Measurements from ENCODE around the gene ARHGEF17.
A peak's percentile ranks its signal among the peaks of the same experiment; 100 is the strongest.

Gene ARHGEF17

DNA sequence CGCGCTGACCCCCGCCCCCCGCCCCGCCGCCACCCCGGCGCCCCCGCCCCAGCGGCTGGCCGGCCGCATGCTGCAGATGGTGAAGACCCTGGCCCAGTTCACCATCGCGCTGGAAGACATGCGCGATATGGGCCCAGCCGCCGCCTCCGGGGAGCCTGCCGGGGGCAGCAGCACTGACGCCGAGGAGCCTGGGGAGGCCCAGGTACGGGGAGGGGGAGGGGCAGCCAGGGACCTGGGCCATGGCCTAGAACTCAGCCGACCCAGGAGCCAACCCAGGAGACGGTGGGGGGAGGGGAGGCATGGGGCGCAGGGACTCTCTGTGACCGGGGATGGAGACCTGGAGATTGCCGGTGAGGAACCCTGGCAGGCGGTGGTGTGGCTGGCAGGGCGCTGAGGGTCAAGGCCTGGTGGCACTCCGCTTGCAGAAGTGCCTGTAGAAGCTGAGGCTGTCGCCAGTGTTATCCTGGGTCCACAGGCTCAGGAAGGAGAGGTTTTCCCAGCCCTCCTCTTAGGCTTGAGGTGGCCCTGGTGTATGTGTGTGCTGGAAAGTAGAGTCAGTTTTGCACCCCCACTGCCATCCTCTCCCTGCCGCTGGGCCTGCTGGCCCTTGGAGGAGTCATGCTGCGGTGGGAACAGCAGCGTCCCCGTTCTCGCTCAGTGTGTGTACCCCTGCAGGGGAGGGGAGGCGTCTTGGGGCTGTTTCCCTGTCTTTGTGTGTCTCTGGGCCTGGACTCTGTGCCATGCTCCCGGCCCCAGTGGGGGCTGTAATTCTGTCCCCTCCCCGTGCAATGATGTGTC, 35.2 kb downstream of the ARHGEF17 start:
- Histone ChIP-seq H3K4me1 (ENCODE audit: control insufficient read depth, low read depth, low read length) (peaks cover 8% of the 10 kb centered on the region), H3K27me3 (ENCODE audit: control insufficient read depth, insufficient read depth, low read length) (peaks cover 37% of the 10 kb centered on the region), H3K9me3 (ENCODE audit: control insufficient read depth, low read depth, low read length) (no peaks in the 10 kb centered on the region), H3K9ac (ENCODE audit: low read length) (no peak overlapping the region), H3K27ac (ENCODE audit: low read length) (no peak overlapping the region), H3K4me3 (ENCODE audit: low read length) (peak overlapping the region; percentile 29), H3K36me3 (ENCODE audit: control insufficient read depth, low read depth, low read length) (no peaks in the 10 kb centered on the region)

DNA sequence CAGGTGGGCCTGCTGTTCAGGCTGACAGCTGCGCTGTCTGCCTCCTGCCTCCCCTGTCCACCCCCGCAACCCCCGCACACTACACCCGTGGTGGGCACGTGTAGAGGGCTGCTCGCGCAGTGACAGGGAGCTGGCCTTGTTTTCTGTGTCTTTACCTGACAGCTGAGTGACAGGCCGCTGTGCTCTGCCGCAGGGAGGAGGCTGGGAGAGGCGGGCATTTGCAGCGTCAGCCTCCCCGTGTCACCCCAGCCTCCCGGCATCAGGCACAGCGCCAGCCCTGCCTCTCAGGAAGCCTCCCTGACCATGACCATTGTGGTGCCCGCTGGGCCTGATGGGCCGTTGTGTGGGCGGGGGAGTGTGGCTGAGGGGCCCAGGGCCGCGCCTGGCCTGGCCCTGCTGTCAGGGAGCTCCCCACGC, 36.1 kb downstream of the ARHGEF17 start:
- Histone ChIP-seq H3K4me3 (ENCODE audit: low read length) (no peak overlapping the region), H3K9ac (ENCODE audit: low read length) (no peak overlapping the region), H3K36me3 (ENCODE audit: control insufficient read depth, low read depth, low read length) (no peaks in the 10 kb centered on the region), H3K27ac (ENCODE audit: low read length) (no peak overlapping the region), H3K9me3 (ENCODE audit: control insufficient read depth, low read depth, low read length) (no peaks in the 10 kb centered on the region), H3K27me3 (ENCODE audit: control insufficient read depth, insufficient read depth, low read length) (peaks cover 36% of the 10 kb centered on the region), H3K4me1 (ENCODE audit: control insufficient read depth, low read depth, low read length) (peaks cover 10% of the 10 kb centered on the region)

DNA sequence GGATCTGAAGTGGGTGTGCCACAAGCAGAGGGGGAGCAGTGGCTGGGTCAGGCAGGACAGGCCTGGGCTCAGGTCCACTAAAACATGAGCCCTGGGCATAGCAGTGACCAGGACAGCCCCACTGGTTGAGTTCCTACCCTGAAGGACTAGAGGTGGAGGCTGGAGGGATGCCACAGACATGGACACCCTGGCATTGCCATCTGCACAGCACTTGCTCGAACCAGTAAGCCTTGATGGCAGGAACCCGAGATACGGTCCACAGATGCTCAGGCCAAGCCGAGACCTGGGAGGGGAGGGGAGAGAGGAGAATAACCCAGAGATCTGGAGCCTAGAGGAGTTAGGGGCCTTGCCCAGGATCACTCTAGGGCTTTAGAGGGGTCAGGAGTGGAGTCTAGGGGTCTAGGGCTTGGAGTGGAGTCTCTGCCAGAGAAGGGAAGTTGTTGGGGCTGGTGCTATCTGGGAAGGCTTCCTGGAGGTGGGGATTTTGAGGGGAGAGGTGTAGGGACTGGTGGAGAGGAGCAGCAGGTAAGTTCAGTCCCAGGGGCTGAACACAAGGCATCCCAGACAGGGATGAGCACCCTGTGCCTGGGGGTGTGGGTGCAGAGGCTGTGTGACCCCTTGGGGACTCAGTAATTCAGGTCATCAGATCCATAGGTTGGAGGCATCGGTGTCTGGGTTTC, 37.5 kb downstream of the ARHGEF17 start:
- no peaks in the 10 kb centered on the region for H3K36me3 ChIP-seq (ENCODE audit: control insufficient read depth, low read depth, low read length)
- peaks cover 35% of the 10 kb centered on the region for H3K27me3 ChIP-seq (ENCODE audit: control insufficient read depth, insufficient read depth, low read length)
- H3K4me3 ChIP-seq (ENCODE audit: low read length): no peak overlapping the region
- peaks cover 6% of the 10 kb centered on the region for H3K4me1 ChIP-seq (ENCODE audit: control insufficient read depth, low read depth, low read length)
- H3K27ac ChIP-seq (ENCODE audit: low read length): no peak overlapping the region
- no peak overlapping the region for H3K9ac ChIP-seq (ENCODE audit: low read length)
- H3K9me3 ChIP-seq (ENCODE audit: control insufficient read depth, low read depth, low read length): no peaks in the 10 kb centered on the region

DNA sequence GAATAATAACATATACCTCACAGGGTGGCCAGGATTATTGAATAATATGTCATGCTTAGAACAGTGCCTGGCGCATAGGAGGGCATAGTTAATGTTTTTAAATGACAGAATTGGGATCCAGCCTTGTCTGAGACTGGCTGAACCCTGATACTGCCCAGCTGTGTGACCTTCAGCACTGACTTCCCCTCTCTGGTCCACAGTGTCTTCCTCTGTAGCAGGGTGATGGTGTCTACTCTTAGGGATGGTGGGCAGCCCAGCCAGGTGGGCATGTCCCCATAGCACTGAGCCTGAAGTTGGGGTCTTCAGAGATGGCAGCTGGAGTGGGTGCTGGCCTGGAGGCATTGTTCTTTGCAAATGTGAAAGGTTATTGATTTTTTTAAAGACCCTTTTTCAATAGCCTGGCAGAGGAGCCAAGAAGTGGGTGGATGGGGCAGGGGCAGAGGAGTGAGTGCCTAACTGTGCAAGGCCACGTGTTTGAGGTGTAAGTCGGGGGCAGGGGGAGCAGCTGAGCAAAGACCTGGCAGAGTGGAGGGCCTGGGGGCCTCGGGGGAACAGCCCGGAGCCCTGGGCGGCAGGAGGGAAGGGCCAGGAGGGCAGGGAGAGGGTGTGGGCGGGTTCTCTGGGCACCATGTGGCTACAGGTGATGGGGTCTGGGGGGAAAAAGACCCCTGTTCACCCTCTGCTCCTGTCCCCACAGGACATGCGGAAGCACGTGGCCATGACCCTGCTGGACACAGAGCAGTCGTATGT, 38.3 kb downstream of the ARHGEF17 start:
- Histone ChIP-seq H3K9me3 (ENCODE audit: control insufficient read depth, low read depth, low read length) (no peaks in the 10 kb centered on the region), H3K36me3 (ENCODE audit: control insufficient read depth, low read depth, low read length) (no peaks in the 10 kb centered on the region), H3K4me1 (ENCODE audit: control insufficient read depth, low read depth, low read length) (peaks cover 6% of the 10 kb centered on the region), H3K27ac (ENCODE audit: low read length) (no peak overlapping the region), H3K4me3 (ENCODE audit: low read length) (no peak overlapping the region), H3K27me3 (ENCODE audit: control insufficient read depth, insufficient read depth, low read length) (peaks cover 27% of the 10 kb centered on the region), H3K9ac (ENCODE audit: low read length) (no peak overlapping the region)

DNA sequence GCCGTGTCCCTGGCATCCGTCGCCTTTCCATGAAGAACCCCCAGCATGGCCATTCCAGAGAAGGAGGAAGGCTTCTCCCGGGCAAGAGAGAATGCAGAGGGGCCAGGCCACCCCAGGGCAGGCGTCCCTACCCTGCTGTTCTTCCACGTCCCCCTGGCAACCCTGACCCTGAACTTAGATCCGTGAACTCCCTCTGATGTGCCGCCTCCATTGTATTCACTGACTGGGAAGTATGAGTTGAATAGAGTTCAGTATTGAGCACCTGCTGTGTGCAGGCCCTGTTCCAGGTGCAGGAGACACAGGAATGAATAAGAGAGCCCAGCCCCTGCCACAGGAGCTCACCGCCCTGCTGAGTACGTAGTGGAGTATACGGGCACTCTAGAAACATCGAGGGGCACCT, 39.0 kb downstream of the ARHGEF17 start:
- Histone ChIP-seq H3K4me3 (ENCODE audit: low read length) (no peak overlapping the region), H3K9ac (ENCODE audit: low read length) (no peak overlapping the region), H3K4me1 (ENCODE audit: control insufficient read depth, low read depth, low read length) (peaks cover 6% of the 10 kb centered on the region), H3K27me3 (ENCODE audit: control insufficient read depth, insufficient read depth, low read length) (peaks cover 20% of the 10 kb centered on the region), H3K36me3 (ENCODE audit: control insufficient read depth, low read depth, low read length) (no peaks in the 10 kb centered on the region), H3K9me3 (ENCODE audit: control insufficient read depth, low read depth, low read length) (no peaks in the 10 kb centered on the region), H3K27ac (ENCODE audit: low read length) (no peak overlapping the region)

DNA sequence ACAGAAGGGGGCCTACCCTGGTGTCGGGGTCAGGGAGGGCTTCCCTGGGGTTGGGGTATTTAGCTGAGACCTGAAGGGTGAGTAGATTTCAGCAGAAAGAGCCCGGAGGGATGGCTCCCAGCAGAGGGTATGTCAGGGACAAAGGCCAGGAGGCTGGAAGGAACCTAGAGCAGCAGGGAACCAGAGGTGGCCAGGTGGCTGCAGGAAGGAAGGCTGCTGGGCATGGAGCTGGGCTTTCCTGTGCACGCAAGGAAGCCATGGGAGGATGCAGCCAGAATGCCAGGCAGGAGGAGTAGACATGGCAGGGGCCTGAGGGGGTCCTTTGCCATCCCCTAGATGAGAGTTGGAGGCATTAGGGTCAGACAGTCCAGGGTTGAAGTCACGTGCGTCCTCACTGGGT, 40.8 kb downstream of the ARHGEF17 start:
- Histone ChIP-seq H3K36me3 (ENCODE audit: control insufficient read depth, low read depth, low read length) (no peaks in the 10 kb centered on the region), H3K9me3 (ENCODE audit: control insufficient read depth, low read depth, low read length) (no peaks in the 10 kb centered on the region), H3K4me1 (ENCODE audit: control insufficient read depth, low read depth, low read length) (peaks cover 2% of the 10 kb centered on the region), H3K9ac (ENCODE audit: low read length) (no peak overlapping the region), H3K27ac (ENCODE audit: low read length) (no peak overlapping the region), H3K4me3 (ENCODE audit: low read length) (no peak overlapping the region), H3K27me3 (ENCODE audit: control insufficient read depth, insufficient read depth, low read length) (peaks cover 6% of the 10 kb centered on the region)

DNA sequence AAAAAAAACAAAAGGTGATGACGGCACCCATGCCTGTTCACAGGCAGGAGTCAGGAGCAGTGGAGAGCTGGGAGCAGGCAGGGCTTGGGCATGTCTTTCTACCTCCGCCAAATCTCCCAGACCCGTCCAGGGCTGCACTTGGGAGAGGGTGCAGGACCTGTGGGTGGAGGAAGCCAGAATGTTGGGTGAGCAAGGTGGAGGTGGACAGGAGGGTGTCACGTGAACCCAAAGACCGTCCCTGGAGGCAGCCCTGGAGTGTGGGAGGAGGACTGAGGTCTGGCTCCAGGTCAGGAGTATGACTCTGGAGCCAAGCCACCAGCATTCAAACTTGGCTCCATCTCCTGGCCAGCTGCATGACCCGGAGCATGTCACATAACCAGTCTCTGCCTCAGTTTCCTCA, 41.6 kb downstream of the ARHGEF17 start:
- H3K27me3 ChIP-seq (ENCODE audit: control insufficient read depth, insufficient read depth, low read length): no peaks in the 10 kb centered on the region

DNA sequence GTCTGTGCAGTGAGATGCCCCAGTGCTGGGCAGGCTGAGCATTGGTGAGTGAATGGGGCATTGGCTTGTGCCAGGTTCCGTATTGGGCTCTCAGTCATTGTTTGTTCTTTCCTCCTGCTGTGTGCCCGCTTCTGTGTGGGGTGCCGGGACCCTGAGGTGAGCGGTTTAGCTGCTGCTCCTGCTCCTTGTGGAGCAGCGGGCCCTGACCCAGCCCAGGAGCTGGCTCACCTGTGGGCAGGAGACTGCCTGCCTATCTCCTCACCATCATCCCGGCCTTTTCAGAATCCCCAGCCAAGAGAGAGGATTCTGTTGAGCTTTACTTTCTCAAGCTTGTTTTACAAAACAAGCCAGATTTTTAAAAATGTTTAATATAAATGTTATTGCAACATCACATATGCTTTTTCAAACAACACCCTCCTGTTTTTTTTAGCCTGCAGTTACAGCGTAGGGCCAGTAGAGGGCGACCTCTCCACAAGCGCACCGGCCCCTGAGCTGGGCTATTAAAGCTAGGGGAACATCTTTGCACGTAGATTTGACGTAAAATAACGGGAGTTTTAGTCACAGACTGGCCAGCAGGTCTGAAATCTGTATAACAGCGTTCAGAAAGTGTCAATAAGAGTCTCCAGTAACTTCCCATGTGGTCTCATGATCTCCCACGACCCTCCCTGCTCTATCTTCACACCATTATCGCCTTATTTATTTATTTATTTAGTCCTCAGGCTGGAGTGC, 43.0 kb downstream of the ARHGEF17 start:
- H3K9me3 ChIP-seq (ENCODE audit: control insufficient read depth, low read depth, low read length): no peaks in the 10 kb centered on the region
- H3K27ac ChIP-seq (ENCODE audit: low read length): no peak overlapping the region
- H3K4me1 ChIP-seq (ENCODE audit: control insufficient read depth, low read depth, low read length): peaks cover 2% of the 10 kb centered on the region
- no peaks in the 10 kb centered on the region for H3K36me3 ChIP-seq (ENCODE audit: control insufficient read depth, low read depth, low read length)
- no peak overlapping the region for H3K9ac ChIP-seq (ENCODE audit: low read length)
- H3K4me3 ChIP-seq (ENCODE audit: low read length): no peak overlapping the region
- H3K27me3 ChIP-seq (ENCODE audit: control insufficient read depth, insufficient read depth, low read length): no peaks in the 10 kb centered on the region

More for the DNA sequence above, 41.6 kb downstream of the ARHGEF17 start:
- no peaks in the 10 kb centered on the region for H3K36me3 ChIP-seq (ENCODE audit: control insufficient read depth, low read depth, low read length)
- no peak overlapping the region for H3K4me3 ChIP-seq (ENCODE audit: low read length)
- H3K9me3 ChIP-seq (ENCODE audit: control insufficient read depth, low read depth, low read length): no peaks in the 10 kb centered on the region
- H3K9ac ChIP-seq (ENCODE audit: low read length): no peak overlapping the region
- no peak overlapping the region for H3K27ac ChIP-seq (ENCODE audit: low read length)
- H3K4me1 ChIP-seq (ENCODE audit: control insufficient read depth, low read depth, low read length): peaks cover 2% of the 10 kb centered on the region

DNA sequence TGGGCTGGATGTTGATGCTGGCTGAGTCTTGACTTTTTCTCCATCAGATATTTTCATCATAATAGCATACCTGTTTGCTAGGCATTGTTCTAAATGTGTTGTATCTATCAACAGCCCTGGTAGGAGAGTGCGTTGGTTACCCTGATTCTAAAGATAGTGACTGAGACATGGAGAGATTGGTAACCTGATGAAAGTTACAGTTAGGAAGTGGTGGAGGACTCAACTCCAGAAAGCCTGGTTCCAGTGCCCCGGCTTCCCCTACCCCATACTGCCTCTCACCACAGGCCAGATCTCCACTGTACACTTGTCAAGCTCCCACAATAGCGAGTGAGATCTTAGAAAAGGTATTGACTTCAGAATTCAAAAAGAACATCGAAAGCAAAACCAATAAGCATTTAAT, 45.3 kb downstream of the ARHGEF17 start:
- no peaks in the 10 kb centered on the region for H3K9me3 ChIP-seq (ENCODE audit: control insufficient read depth, low read depth, low read length)
- H3K36me3 ChIP-seq (ENCODE audit: control insufficient read depth, low read depth, low read length): no peaks in the 10 kb centered on the region
- no peak overlapping the region for H3K4me3 ChIP-seq (ENCODE audit: low read length)
- H3K4me1 ChIP-seq (ENCODE audit: control insufficient read depth, low read depth, low read length): peaks cover 2% of the 10 kb centered on the region
- H3K27me3 ChIP-seq (ENCODE audit: control insufficient read depth, insufficient read depth, low read length): no peaks in the 10 kb centered on the region
- H3K9ac ChIP-seq (ENCODE audit: low read length): no peak overlapping the region
- H3K27ac ChIP-seq (ENCODE audit: low read length): no peak overlapping the region

DNA sequence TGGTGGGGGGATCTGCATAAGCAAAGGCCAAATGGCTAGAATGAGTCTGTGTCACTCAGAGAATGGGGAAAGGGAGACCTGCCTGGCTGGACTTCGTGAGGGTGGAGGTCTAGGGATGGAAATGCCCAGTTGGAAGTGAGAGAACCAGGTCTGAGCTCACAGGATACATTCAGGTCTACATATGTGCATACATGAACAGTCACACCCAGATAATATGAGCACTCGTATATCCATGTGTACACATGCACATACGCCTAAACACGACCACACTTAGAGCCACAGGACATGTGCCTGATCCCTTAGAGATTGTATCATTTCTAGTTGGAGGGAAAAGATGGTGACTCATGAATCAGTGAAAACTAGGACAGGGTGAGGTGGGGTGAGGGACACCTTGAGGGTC, 47.0 kb downstream of the ARHGEF17 start:
- Histone ChIP-seq H3K9ac (ENCODE audit: low read length) (no peak overlapping the region), H3K36me3 (ENCODE audit: control insufficient read depth, low read depth, low read length) (no peaks in the 10 kb centered on the region), H3K9me3 (ENCODE audit: control insufficient read depth, low read depth, low read length) (no peaks in the 10 kb centered on the region), H3K4me1 (ENCODE audit: control insufficient read depth, low read depth, low read length) (no peaks in the 10 kb centered on the region), H3K4me3 (ENCODE audit: low read length) (no peak overlapping the region), H3K27me3 (ENCODE audit: control insufficient read depth, insufficient read depth, low read length) (no peaks in the 10 kb centered on the region), H3K27ac (ENCODE audit: low read length) (no peak overlapping the region)
